ENCODE results near the gene ATP9A. TPM values are rescaled to one million over a fixed set of nuclear protein-coding genes. Genes with fewer than 3 reads are reported as not detected.

ATP9A gene
- total and polyA plus RNA-seq, 4 donors = 2.4 to 16.7 (median 9.9) TPM

GRCh38 chr20:51581571-51581970 lies 186.6 kb downstream of the ATP9A start:
- no peak overlapping the region for H3K4me3 ChIP-seq (ENCODE audit: low read depth in 1 of 3, low read length in 3 of 3)
- no peaks in the 10 kb centered on the region for H3K9me3 ChIP-seq (ENCODE audit: control insufficient read depth in 4 of 4, low read length in 3 of 4)

GRCh38 chr20:51579137-51579536 lies 189.1 kb downstream of the ATP9A start:
- H3K27me3 ChIP-seq (ENCODE audit: control insufficient read depth in 4 of 4, insufficient read depth in 4 of 4, low read length in 3 of 4) = no peaks in the 10 kb centered on the region
- H3K9ac ChIP-seq (ENCODE audit: low read depth in 1 of 2, low read length in 2 of 2) = no peak overlapping the region
- no peaks in the 10 kb centered on the region for H3K4me1 ChIP-seq (ENCODE audit: control insufficient read depth in 4 of 4, insufficient read depth in 4 of 4, low read length in 3 of 4)
- TF ChIP-seq HNF4G (IDR thresholded peaks at IDR 0.05) = no peak
- TF ChIP-seq RAD21 (IDR thresholded peaks at IDR 0.05) = no peak
- TF ChIP-seq TAF1 (conservative IDR thresholded peaks at IDR 0.05) = no peak
- no peak for TF ChIP-seq ATF3 (IDR thresholded peaks at IDR 0.05)
- no peak for TF ChIP-seq YY1 (IDR thresholded peaks at IDR 0.05)
- TF ChIP-seq RXRA (IDR thresholded peaks at IDR 0.05) = no peak
- no peak for TF ChIP-seq EGR1 (IDR thresholded peaks at IDR 0.05; ENCODE audit: low read depth in 2 of 2)
- TF ChIP-seq HNF4A (conservative IDR thresholded peaks at IDR 0.05) = no peak
- no peak for TF ChIP-seq MAX (IDR thresholded peaks at IDR 0.05)
- TF ChIP-seq GABPA (IDR thresholded peaks at IDR 0.05 in 1 of 2, conservative IDR thresholded peaks at IDR 0.05 in 1 of 2) = no peak
- no peak for TF ChIP-seq REST (IDR thresholded peaks at IDR 0.05)
- TF ChIP-seq FOXA1 (IDR thresholded peaks at IDR 0.05) = no peak
- TF ChIP-seq CTCF (IDR thresholded peaks at IDR 0.05; ENCODE audit: low read depth, low read length, missing input control) = no peak
- no peak for TF ChIP-seq FOXA2 (IDR thresholded peaks at IDR 0.05)
- TF ChIP-seq NR2F2 (IDR thresholded peaks at IDR 0.05) = no peak
- no peak for TF ChIP-seq JUND (IDR thresholded peaks at IDR 0.05)
- no peak for TF ChIP-seq SP1 (IDR thresholded peaks at IDR 0.05)
- 83% methylated on average over 8 of the region's 8 CpGs for WGBS
- H3K4me3 ChIP-seq (ENCODE audit: low read depth in 1 of 3, low read length in 3 of 3) = no peak overlapping the region
- no peak overlapping the region for H3K27ac ChIP-seq (ENCODE audit: low read depth in 1 of 2, low read length in 2 of 2)
- H3K36me3 ChIP-seq (ENCODE audit: control insufficient read depth in 4 of 4, insufficient read depth in 3 of 4, low read depth in 1 of 4, low read length in 3 of 4) = no peaks in the 10 kb centered on the region
- DNase-seq (ENCODE audit: low spot score) = no peak
- no peaks in the 10 kb centered on the region for H3K9me3 ChIP-seq (ENCODE audit: control insufficient read depth in 4 of 4, low read length in 3 of 4)

More at GRCh38 chr20:51581571-51581970, 186.6 kb downstream of the ATP9A start:
- Histone ChIP-seq H3K4me1 (ENCODE audit: control insufficient read depth in 4 of 4, insufficient read depth in 4 of 4, low read length in 3 of 4) (no peaks in the 10 kb centered on the region), H3K36me3 (ENCODE audit: control insufficient read depth in 4 of 4, insufficient read depth in 3 of 4, low read depth in 1 of 4, low read length in 3 of 4) (no peaks in the 10 kb centered on the region), H3K9ac (ENCODE audit: low read depth in 1 of 2, low read length in 2 of 2) (no peak overlapping the region), H3K27ac (ENCODE audit: low read depth in 1 of 2, low read length in 2 of 2) (no peak overlapping the region), H3K27me3 (ENCODE audit: control insufficient read depth in 4 of 4, insufficient read depth in 4 of 4, low read length in 3 of 4) (no peaks in the 10 kb centered on the region)
- no peak for TF ChIP-seq RXRA (IDR thresholded peaks at IDR 0.05)
- TF ChIP-seq ZBTB33 (IDR thresholded peaks at IDR 0.05) = no peak
- no peak for TF ChIP-seq GABPA (IDR thresholded peaks at IDR 0.05 in 1 of 2, conservative IDR thresholded peaks at IDR 0.05 in 1 of 2)
- TF ChIP-seq SP1 (IDR thresholded peaks at IDR 0.05) = no peak
- TF ChIP-seq YY1 (IDR thresholded peaks at IDR 0.05) = no peak
- TF ChIP-seq MAX (IDR thresholded peaks at IDR 0.05) = no peak
- no peak for TF ChIP-seq EGR1 (IDR thresholded peaks at IDR 0.05; ENCODE audit: low read depth in 2 of 2)
- no peak for TF ChIP-seq HNF4G (IDR thresholded peaks at IDR 0.05)
- TF ChIP-seq ATF3 (IDR thresholded peaks at IDR 0.05) = no peak
- DNase-seq (ENCODE audit: low spot score) = no peak

All from liver (tissue), 9 donors.